GM18909 (cell line): ENCODE data around the gene GTF2A1.
"Not testable (repeated sequence)": the region's sequence is repeated elsewhere in the genome, so short reads cannot be mapped to it uniquely, and the experiment has no call there.

Source experiments
- ATAC-seq: cut with Tn5 transposase; IDR thresholded peaks from one replicate; pipeline ENCODE4 v1.9.1; 2021; ENCODE audit warnings: mild to moderate bottlenecking; ENCODE audit not compliant: unreplicated experiment, poor library complexity

The GTF2A1 gene

GRCh38 chr14:81234278-81234677 is 13.5 kb upstream of the GTF2A1 start:
- ATAC-seq: no peak

DNA sequence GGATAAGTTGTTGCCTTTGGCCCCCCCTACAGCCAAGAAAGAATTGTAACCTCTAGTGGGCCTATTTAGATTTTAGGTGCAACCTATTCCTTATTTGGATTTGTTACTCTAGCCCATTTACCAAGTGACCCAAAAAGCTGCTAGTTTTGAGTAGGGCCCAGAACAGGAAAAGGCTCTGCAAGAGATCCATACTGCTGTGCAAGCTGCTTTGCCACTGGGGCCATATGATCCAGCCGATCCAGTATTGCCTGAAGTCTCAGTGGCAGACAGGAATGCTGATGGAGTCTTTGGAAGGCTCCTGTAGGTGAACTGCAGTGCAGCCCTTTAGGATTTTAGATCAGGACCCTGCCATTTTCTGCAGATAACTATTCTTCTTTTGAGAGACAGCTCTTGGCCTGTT is 12.9 kb upstream of the GTF2A1 start:
- ATAC-seq: no peak

- no peak for ATAC-seq
Observed at GRCh38 chr14:81231540-81231939, 10.8 kb upstream of the GTF2A1 start.

- no peak for ATAC-seq
Observed at GRCh38 chr14:81224222-81224621, 3.5 kb upstream of the GTF2A1 start.

DNA sequence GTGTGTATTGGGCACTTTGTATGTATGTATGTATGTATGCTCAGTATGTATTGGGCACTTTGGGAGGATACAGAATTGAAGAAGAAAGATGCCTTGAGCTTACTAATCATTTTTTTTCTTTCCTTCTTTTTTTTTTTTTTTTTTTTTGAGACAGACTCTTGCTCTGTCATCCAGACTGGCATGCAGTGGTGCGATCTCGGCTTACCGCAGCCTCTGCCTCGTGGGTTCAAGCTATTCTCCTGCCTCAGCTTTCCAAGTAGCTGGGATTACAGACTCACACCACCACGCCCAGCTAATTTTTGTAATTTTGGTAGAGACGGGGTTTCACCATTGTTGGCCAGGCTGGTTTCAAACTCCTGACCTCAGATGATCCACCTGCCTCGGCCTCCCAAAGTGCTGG is 3.0 kb upstream of the GTF2A1 start:
- ATAC-seq: not testable (repeated sequence)

DNA sequence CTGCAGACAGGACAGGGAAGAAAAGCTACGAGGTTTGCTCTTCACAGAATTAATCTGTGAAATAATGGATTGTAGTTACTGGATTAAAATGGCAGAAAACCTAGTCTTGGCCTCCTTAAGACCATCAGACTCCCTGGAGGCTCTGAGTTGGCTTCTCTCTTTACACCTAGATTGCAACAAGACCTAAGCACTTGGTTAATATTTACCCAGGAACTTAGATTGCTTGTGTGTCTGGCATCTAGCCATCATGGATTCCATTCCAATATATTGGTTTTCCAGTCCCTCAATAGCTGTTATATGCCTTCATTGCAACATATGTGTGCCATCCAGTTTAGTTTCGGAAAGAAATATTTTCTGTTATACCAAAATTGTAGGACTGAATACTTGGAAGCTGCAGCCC is 1.9 kb upstream of the GTF2A1 start:
- ATAC-seq: no peak

- ATAC-seq: no peak
Observed at GRCh38 chr14:81222126-81222525, 1.4 kb upstream of the GTF2A1 start.

DNA sequence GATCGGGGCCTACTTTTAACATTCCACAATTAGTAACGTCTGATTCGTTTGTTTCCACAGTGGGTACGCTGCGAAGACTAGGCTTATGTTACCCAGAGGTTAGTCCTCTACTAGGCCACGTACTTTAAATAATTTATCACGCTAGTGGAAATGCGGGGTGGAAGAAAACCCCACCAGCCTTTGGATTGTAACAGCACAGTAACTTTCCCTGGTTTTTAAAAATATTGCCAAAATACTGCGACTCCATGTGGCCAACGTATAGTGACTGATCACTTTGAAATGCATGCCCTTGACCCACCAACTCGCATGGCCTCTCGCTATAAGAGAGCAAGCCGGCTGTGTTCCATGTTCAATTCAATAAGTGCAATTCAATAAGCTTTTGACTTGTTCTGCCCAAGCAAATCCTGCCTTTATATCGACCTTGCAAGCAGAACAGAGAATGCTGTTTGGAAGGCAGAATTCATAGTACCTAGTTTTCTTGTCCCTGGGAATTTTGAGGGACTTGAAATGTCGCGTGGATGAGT is 882 bp upstream of the GTF2A1 start:
- ATAC-seq: no peak

GRCh38 chr14:81220580-81220829 is 254 bp downstream of the GTF2A1 start:
- ATAC-seq: no peak

DNA sequence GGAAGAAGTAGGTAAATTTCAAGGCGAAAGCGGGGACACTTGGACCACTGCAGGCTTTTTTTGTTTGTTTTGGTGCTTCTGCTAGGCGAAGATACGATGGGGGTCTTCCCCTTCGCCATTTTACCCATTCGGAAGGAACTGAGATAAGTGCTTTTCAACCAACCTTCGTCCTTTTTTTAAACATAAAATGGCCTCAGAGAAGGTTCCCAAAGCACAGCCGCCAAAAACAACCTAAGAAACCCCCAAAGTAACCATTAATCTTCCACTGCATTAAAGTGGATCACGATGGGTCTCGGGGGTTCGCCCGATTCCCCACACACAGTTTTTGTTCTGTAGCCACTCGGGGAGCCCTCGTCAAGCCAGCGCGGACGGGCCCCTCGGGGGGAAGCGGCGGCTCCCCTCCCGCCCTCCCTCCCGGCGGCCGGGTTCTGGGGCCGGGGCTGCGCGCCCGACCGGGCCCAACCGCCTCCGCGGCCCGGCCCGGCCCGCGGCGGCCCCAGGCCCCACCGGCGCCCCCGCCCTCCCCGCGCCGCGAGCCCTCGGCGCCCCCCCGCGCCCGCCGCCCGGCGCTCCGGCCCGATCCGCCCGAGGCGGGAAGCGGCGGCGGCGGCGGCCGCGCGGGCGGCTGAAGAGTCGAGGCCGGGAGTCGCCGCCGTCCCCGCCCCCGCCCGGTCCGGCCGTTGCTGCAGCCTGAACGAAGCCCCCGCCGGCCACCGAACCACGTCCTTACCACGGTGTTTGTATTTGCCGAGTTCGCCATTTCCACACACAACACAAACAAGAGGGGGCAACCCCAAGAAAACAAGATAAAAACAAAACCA is 790 bp downstream of the GTF2A1 start:
- peak; percentile 1 for ATAC-seq

DNA sequence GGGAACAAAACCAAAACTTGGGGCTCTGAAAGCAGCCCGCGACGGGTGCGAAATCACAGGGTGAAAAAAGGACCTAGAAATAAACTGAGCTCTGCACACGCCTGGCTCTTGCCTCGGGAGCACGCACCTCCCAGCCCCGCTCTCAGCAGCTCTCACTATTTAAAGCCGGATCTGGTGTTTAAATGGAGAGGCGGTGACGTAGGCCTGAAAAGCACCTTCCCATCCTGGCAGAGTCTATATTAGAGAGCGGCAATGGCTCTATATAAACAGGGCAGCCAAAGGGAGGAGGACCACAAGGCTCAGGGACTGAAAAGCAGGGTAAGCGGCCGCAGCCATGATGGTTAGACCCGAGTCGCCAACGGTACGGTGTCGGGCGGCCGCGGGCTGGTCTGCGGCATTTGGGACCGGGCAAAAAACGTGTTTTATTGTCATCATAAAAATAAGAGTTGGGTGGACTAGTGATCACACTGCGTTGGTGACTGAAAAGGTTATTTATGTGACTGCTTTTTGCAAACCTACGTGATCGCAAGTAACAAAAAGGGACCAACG is 1.5 kb downstream of the GTF2A1 start:
- peak; percentile 68 for ATAC-seq

DNA sequence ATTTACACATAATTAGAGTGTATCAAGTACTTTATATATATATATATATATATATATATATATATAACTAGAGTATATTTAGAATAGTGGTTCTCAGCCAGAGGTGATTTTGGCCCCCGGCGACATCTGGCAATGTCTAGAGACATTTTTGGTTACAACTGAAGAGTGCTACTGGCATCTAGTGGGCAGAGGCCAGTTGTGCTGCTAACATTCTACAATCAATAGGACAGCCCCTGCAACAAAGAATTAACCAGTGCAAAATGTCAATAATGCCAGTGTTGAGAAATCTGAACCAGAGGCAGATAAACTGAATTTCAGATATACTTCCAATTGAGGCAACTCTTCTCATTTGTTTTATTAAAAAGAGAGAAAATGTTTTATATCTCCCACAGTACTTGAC is 8.9 kb downstream of the GTF2A1 start:
- ATAC-seq: peak; percentile 83

DNA sequence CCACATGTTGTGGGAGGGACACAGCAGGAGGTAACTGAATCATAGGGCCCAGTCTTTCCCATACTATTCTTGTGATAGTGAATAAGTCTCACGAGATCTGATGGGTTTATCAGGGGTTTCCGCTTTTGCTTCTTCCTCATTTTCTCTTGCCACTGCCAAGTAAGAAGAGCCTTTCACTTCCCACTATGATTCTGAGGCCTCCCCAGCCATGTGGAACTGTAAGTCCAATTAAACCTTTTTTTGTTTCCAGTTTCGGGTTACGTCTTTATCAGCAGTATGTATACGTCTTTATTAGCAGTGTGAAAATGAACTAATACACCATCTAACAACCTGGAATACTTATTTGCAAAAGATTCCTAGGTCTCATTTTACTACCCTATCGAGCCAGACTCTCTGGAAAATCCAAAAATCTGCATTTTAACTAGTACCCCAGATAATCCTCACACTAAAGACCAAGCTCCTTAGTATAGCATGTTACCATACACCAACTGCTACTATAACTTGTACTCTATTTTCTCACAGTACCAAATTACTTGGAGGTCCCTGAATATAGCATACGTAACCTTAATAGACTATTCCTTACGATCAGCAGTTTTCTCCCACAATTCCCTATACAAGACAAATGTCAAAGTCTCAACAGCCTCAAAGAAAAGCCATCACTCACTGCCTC is 11.5 kb downstream of the GTF2A1 start:
- no peak for ATAC-seq

DNA sequence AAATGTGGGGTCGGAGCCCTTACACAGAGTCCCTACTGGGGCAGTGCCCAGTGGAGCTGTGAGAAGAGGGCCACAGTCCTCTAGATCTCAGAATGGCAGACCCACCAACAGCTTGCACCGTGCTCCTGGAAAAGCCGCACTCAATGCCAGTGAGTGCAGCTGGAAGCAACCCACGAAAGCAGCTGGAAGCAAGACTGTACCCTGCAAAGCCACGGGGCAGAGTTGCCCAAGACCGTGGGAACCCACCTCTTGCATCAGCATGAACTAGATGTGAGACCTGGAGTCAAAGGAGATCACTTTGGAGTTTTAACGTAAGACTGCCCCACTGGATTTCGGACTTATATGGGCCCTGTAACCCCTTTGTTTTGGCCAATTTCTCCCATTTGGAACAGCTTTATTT is 12.3 kb downstream of the GTF2A1 start:
- ATAC-seq: no peak

GRCh38 chr14:81206115-81206514 is 14.6 kb downstream of the GTF2A1 start:
- no peak for ATAC-seq

DNA sequence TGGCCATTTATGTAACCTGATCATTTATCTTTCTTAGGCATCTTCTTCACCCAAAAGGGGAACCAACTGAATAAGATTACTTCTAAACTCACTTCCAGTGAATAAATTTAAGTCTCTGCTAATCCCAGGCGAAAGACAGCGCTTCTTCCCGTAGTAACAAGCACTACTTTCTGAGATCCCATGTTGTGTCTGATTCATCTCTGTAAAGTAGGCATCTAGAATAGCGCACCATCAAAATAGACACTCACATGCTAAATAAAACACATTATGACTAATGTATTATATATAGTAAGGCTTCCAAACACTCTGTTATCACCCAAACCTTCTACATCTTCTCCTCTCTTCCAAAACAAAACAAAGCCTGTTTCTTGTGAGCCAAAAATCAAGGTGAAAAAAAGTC is 15.1 kb downstream of the GTF2A1 start:
- ATAC-seq: no peak

DNA sequence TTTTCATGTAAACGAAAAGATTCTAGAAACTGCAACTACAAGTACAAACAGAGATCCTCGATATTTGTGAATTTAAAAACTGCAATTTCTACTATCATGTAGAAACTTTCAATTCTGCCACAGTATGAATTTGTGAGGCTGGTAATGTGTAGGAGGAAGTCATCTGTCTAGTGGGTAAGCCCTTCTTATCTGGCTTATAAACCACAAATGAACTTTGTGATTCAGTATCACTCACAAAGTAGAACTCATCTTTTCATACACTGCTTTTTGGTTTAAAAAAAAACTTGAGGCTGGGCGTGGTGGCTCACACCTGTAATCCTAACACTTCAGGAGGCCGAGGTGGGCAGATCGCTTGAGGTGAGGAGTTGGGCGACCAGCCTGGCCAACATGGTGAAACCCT is 20.7 kb downstream of the GTF2A1 start:
- ATAC-seq: no peak

GRCh38 chr14:81199084-81199483 is 21.7 kb downstream of the GTF2A1 start:
- ATAC-seq: no peak

DNA sequence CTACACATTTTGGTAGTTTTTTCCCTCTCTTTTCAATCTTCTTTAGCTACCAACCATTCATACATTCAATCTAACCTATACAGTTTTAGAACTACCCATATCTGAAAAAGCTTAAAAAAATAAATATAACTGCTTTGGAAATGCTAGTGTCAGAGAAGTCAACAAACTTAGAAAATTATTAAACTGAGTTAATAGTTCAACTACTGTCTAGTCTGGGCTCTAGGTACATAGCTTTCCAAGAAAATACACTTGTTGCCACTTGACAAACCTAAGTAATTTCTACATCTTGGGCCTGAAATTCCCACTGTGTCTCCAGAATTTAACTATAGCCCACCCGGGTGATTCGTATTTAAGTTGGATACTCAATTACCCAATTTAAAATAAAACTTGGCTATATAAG is 22.1 kb downstream of the GTF2A1 start:
- no peak for ATAC-seq

DNA sequence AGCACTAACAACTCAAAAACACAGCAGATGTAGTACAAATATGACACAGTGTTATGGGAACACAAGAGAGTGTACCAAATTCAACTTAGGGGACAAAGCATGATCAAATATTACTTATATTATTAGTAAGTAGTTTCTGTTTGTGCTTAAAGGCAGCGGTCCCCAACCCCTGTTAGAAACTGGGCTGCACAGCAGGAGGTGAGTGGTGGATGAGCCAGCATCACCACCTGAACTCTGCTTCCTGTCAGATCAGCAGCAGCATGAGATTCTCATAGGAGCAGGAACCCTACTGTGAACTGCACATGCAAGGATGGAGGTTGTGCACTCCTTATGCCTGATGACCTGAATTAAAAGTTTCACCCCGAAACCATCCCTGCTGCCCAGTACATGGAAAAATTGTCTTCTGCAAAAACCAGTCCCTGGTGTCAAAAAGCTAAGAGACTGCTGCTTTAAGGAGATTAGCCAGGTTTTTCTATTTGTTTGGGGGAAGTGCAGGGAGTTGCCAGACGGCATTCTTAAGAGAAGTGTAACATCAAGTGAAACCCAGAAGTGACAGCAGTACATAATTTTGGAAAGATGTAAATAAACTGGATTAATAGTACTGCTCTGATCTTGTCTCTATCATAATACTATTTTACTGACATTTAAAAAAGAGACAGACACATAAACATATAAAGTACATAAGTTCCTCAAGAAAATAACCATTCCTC is 26.7 kb downstream of the GTF2A1 start:
- peak; percentile 64 for ATAC-seq

- no peak for ATAC-seq
Observed at GRCh38 chr14:81192594-81192993, 28.2 kb downstream of the GTF2A1 start.
